PC-9 (cell line): Measurements from ENCODE around the gene MYO16.

Experiments used
- CTCF ChIP-seq: fragments of 200-600 bp; sonication (generic); conservative IDR thresholded peaks from 2 replicates; pipeline ENCODE4 v1.6.1; 2017; ENCODE audit warnings: mixed run types, antibody characterized with exemption, mild to moderate bottlenecking, moderate library complexity
- EZH2 ChIP-seq: fragments of 200-600 bp; sonication (generic); IDR thresholded peaks from 2 replicates; pipeline ENCODE4 v1.8.0; 2017; ENCODE audit warnings: antibody characterized with exemption, low read depth

DNA sequence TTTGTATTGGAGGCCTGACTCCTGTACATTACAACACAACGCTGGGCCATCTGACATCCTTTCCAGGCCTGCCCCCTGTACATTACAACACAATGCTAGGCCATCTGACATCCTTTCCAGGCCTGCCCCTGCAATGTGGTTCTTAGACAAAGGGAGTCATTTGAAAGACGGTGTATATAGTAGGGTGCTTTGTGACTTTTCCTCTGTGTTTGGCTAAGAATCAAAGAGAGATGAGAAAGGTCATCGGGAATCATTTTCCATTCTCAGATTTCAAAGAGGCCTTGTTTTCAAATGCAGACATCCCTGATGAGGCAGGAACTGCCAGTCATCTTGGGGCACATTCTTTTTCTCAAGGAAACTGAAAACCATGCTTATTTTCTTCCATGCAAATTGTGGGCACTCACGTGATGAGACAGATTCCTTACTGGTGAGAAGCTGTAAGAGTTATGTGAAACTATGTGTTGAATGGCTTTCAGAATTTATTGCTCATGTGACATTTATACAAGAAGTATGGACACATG lies 551.6 kb downstream of the MYO16 start:
- no peak for TF ChIP-seq EZH2
- no peak for TF ChIP-seq CTCF
